ENCODE data around the gene AMPD1. TPM values are rescaled to one million over a fixed set of nuclear protein-coding genes. Genes with fewer than 3 reads are reported as not detected.

Gene AMPD1
- total and polyA plus RNA-seq, 2 of the 13 experiments (the other 11 are each of a cell fraction or from before 2014, with no cell fraction given): not detected

- no TSS peak for BruUV-seq (replicated peaks)
- no peak for FAIRE-seq
- in situ Hi-C loops (cut with HindIII; ENCODE audit: extremely low pct_ligation_motif_present, low pct_unique_long_range_greater_than_20kb): loop anchor here (25.0 kb wide), 1 partner anchor 329 kb away; no protein-coding TSS in a partner anchor
- POLR2A ChIA-PET: no interaction called here
- H2AFZ ChIP-seq (ENCODE audit: low read length): no peak overlapping the region
- no peaks in the 10 kb centered on the region for H4K20me1 ChIP-seq (ENCODE audit: insufficient read depth, low read length)
- no peaks in the 10 kb centered on the region for H3K9me3 ChIP-seq (ENCODE audit: low read length)
- no peaks in the 10 kb centered on the region for H3K36me3 ChIP-seq (replicated peaks in 1 of 2; ENCODE audit: control insufficient read depth in 1 of 2, insufficient read depth in 2 of 2, low read length in 2 of 2)
- CTCF ChIA-PET (ENCODE audit: low intra/inter-chr PET ratio, low total read pairs): no interaction called here
- 22% methylated on average over 2 of the region's 2 CpGs for WGBS (ENCODE audit: low lambda C conversion rate)
- no peaks in the 10 kb centered on the region for H3K4me1 ChIP-seq (ENCODE audit: insufficient read depth, low read length)
- H3K9ac ChIP-seq (ENCODE audit: insufficient read depth, low read depth, low read length): no peak overlapping the region
- H3K27ac ChIP-seq (ENCODE audit: extremely low read length, insufficient read depth, low read length): no peak overlapping the region
- ATAC-seq: no peak
- no peak for DNase-seq (ENCODE audit: low spot score)
- TF ChIP-seq CREM (IDR thresholded peaks at IDR 0.05) (no peak), CREM (CRISPR knock-in tag; IDR thresholded peaks at IDR 0.05) (no peak), TBL1XR1 (IDR thresholded peaks at IDR 0.05; ENCODE audit: borderline replicate concordance, low read length, partially characterized antibody) (no peak), POGK (CRISPR knock-in tag; conservative IDR thresholded peaks at IDR 0.05) (no peak), THAP11 (CRISPR knock-in tag; IDR thresholded peaks at IDR 0.05) (no peak), ZSCAN5A (CRISPR knock-in tag; IDR thresholded peaks at IDR 0.05; ENCODE audit: borderline replicate concordance) (no peak), ZNF644 (CRISPR knock-in tag; IDR thresholded peaks at IDR 0.05; ENCODE audit: low read depth) (no peak), SIX4 (CRISPR knock-in tag; IDR thresholded peaks at IDR 0.05) (no peak), ZNF503 (CRISPR knock-in tag; IDR thresholded peaks at IDR 0.05) (no peak), TMF1 (CRISPR knock-in tag; IDR thresholded peaks at IDR 0.05; ENCODE audit: low read depth) (no peak)
- intact Hi-C loops (cut with micrococcal nuclease; ENCODE audit: unreplicated experiment): no loop called here
- no peak overlapping the region for H3K4me2 ChIP-seq (ENCODE audit: low read depth, low read length)
- no peaks in the 10 kb centered on the region for H3K79me2 ChIP-seq (ENCODE audit: insufficient read depth, low read length)
- H3K27me3 ChIP-seq (ENCODE audit: control insufficient read depth in 1 of 2, insufficient read depth in 2 of 2, low read length in 2 of 2): 0 out of 5 replicates have a peak, but pooled peaks cover 0 to 2% of the 10 kb centered on the region in 2 experiments
- H3K4me3 ChIP-seq (replicated peaks in 1 of 3; ENCODE audit: insufficient read depth in 1 of 3, low read depth in 2 of 3, low read length in 3 of 3): no peak overlapping the region
These were observed 4.3 kb downstream of the AMPD1 start for GRCh38 chr1:114691061-114691460.
